Left ventricle myocardium inferior (tissue), 1 donor: Measurements from ENCODE around the gene LRRC61. TPM values are rescaled to one million over a fixed set of nuclear protein-coding genes. Genes with fewer than 3 reads are reported as not detected.
"Not testable (repeated sequence)": the region's sequence is repeated elsewhere in the genome, so short reads cannot be mapped to it uniquely, and the experiment has no call there.

Experiments
- DNase-seq: peaks from one replicate; pipeline ENCODE4 v3.0.0-alpha.2; 2020
- H3K27ac ChIP-seq: fragments of 200-600 bp; replicated peaks from 2 replicates; pipeline ENCODE4 v1.8.0; 2021
- H3K27me3 ChIP-seq: fragments of 200-600 bp; 2 replicates; pipeline ENCODE4 v1.8.0; 2021; ENCODE audit warnings: low read depth
- H3K36me3 ChIP-seq: fragments of 200-600 bp; 2 replicates; pipeline ENCODE4 v1.8.0; 2021
- H3K4me1 ChIP-seq: fragments of 200-600 bp; 2 replicates; pipeline ENCODE4 v1.8.0; 2021
- H3K4me3 ChIP-seq: fragments of 200-600 bp; 2 replicates; pipeline ENCODE4 v1.8.0; 2021; ENCODE audit warnings: mild to moderate bottlenecking, moderate library complexity
- H3K9me3 ChIP-seq: fragments of 200-600 bp; replicated peaks from 2 replicates; pipeline ENCODE4 v1.8.0; 2021
- CTCF ChIP-seq: fragments of 200-600 bp; IDR thresholded peaks from 2 replicates; pipeline ENCODE4 v1.8.0; 2021; ENCODE audit warnings: antibody characterized with exemption, mild to moderate bottlenecking, borderline replicate concordance
- intact Hi-C: fragments of 100-400 bp; cut with micrococcal nuclease; formaldehyde crosslinking; loops from one replicate; pipeline ENCODE4 v1.11.0; 2022
- total RNA-seq: library from RNA; stranded (reverse); fragmentation: NEBNext Ultra II Directional; extraction: Animal tissue kit (Norgen Biotek cat#: 25700); gene quantifications from one replicate; pipeline ENCODE4 v1.2.1, GENCODE V29; 2021
- donor health status: DM: no; HTN: yes; CAD: no; lungs with severe emphysema.

LRRC61 gene
- total RNA-seq, 1 donor from 2014 or later, result 4.3 TPM

GRCh38 chr7:150382123-150382843 lies 59.1 kb downstream of the LRRC61 start:
- no peaks in the 10 kb centered on the region for H3K36me3 ChIP-seq
- intact Hi-C loops, result no loop called here
- DNase-seq, result no peak
- H3K9me3 ChIP-seq, result no peaks in the 10 kb centered on the region
- H3K4me1 ChIP-seq, result peaks cover 42% of the 10 kb centered on the region
- no peak for TF ChIP-seq CTCF
- no peaks in the 10 kb centered on the region for H3K27me3 ChIP-seq
- no peak overlapping the region for H3K4me3 ChIP-seq
- no peak overlapping the region for H3K27ac ChIP-seq

GRCh38 chr7:150382844-150383225 lies 59.7 kb downstream of the LRRC61 start:
- no peak overlapping the region for H3K4me3 ChIP-seq
- no peak overlapping the region for H3K27ac ChIP-seq
- peaks cover 42% of the 10 kb centered on the region for H3K4me1 ChIP-seq
- TF ChIP-seq CTCF, result no peak
- H3K9me3 ChIP-seq, result no peaks in the 10 kb centered on the region
- no peak for DNase-seq
- no peaks in the 10 kb centered on the region for H3K36me3 ChIP-seq
- no peaks in the 10 kb centered on the region for H3K27me3 ChIP-seq
- intact Hi-C loops, result no loop called here

GRCh38 chr7:150383710-150384397 lies 60.7 kb downstream of the LRRC61 start:
- TF ChIP-seq CTCF, result no peak
- Histone ChIP-seq H3K27ac (no peak overlapping the region), H3K4me1 (peaks cover 33% of the 10 kb centered on the region), H3K4me3 (no peak overlapping the region), H3K36me3 (no peaks in the 10 kb centered on the region), H3K27me3 (no peaks in the 10 kb centered on the region), H3K9me3 (no peaks in the 10 kb centered on the region)
- intact Hi-C loops, result no loop called here
- DNase-seq, result no peak

- H3K9me3 ChIP-seq, result no peaks in the 10 kb centered on the region
- no peak for DNase-seq
- H3K27ac ChIP-seq, result no peak overlapping the region
- intact Hi-C loops, result no loop called here
- no peak for TF ChIP-seq CTCF
- H3K4me3 ChIP-seq, result no peak overlapping the region
- H3K36me3 ChIP-seq, result no peaks in the 10 kb centered on the region
- H3K27me3 ChIP-seq, result no peaks in the 10 kb centered on the region
- peaks cover 33% of the 10 kb centered on the region for H3K4me1 ChIP-seq
Measured at GRCh38 chr7:150384406-150385301, 61.5 kb downstream of the LRRC61 start.

- H3K4me1 ChIP-seq, result peaks cover 26% of the 10 kb centered on the region
- intact Hi-C loops, result no loop called here
- H3K27ac ChIP-seq, result peak overlapping the region; percentile 33
Measured at GRCh38 chr7:150385302-150385723, 62.2 kb downstream of the LRRC61 start.

GRCh38 chr7:150385884-150386283 lies 62.7 kb downstream of the LRRC61 start:
- H3K36me3 ChIP-seq, H3K9me3 ChIP-seq, H3K4me3 ChIP-seq, H3K27me3 ChIP-seq, DNase-seq, intact Hi-C loops: not testable (repeated sequence)
- peak overlapping the region; percentile 33 for H3K27ac ChIP-seq
- H3K4me1 ChIP-seq, result peaks cover 22% of the 10 kb centered on the region

More at GRCh38 chr7:150385302-150385723, 62.2 kb downstream of the LRRC61 start:
- H3K36me3 ChIP-seq, result peaks cover 3% of the 10 kb centered on the region
- TF ChIP-seq CTCF, result no peak
- DNase-seq, result no peak
- H3K9me3 ChIP-seq, result no peaks in the 10 kb centered on the region
- no peak overlapping the region for H3K4me3 ChIP-seq
- no peaks in the 10 kb centered on the region for H3K27me3 ChIP-seq
